Right lobe of liver (tissue), 4 donors: ENCODE data around the gene PAX3.

Experiments
- CTCF ChIP-seq, 4 donors: fragments of 200-600 bp in 3 of 4; fragments of 450-650 bp in 1 of 4; IDR thresholded peaks; one replicate each; pipeline versions ENCODE4 v1.5.1 to v1.8.0; 2016 to 2022; ENCODE audit warnings: antibody characterized with exemption in 4 of 4, mild to moderate bottlenecking in 2 of 4
- POLR2A ChIP-seq: fragments of 450-650 bp; IDR thresholded peaks from one replicate; pipeline ENCODE4 v1.6.1; 2017; ENCODE audit warnings: antibody characterized with exemption, mild to moderate bottlenecking
- donor health status: DM: no; HTN: no; CAD: no.
- donor health status: DM: no; HTN: no; CAD: no.
- donor health status: DM: no; HTN: yes; CAD: no.

- TF ChIP-seq CTCF (IDR thresholded peaks at IDR 0.05) (no peak), POLR2A (no peak)
Observed at GRCh38 chr2:222336442-222336841, 37.6 kb upstream of the PAX3 start.
